HG02840 (cell line): Measurements from ENCODE around the gene KIAA1755.

Source experiments
- ATAC-seq: cut with Tn5 transposase; IDR thresholded peaks from one replicate; pipeline ENCODE4 v1.9.1; 2021; ENCODE audit warnings: mild to moderate bottlenecking, moderate library complexity, moderate number of reproducible peaks; ENCODE audit not compliant: unreplicated experiment, low FRiP score

KIAA1755 gene

DNA sequence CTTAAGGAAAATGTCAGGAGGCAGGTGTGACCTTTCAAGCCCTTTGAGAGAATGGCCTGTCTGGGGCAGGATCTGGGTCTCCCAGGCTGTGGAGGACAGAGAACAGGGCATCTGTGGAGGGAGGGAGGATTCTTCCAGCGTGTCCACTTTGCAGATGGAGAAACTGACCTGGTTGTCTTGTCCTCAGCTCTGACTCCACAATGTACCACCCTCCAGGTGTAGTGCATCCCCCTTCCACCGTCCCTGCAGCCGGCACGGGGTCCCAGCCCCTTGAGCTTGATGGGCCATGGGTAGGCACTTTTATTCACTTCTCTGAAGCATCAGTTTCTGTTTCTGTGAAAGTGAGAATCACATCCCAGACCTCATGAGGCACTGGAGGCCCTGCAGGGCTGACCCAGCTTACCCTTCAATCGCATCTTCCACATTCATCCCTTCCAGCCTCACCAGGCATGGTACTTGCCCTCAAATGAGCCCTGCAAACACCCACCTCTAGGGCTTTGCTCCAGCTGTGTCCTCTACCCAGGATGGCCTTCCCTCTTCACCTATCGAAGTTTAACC is 90.8 kb downstream of the KIAA1755 start:
- no peak for ATAC-seq

- ATAC-seq: no peak
Measured at GRCh38 chr20:38168791-38169589, 91.5 kb downstream of the KIAA1755 start.

DNA sequence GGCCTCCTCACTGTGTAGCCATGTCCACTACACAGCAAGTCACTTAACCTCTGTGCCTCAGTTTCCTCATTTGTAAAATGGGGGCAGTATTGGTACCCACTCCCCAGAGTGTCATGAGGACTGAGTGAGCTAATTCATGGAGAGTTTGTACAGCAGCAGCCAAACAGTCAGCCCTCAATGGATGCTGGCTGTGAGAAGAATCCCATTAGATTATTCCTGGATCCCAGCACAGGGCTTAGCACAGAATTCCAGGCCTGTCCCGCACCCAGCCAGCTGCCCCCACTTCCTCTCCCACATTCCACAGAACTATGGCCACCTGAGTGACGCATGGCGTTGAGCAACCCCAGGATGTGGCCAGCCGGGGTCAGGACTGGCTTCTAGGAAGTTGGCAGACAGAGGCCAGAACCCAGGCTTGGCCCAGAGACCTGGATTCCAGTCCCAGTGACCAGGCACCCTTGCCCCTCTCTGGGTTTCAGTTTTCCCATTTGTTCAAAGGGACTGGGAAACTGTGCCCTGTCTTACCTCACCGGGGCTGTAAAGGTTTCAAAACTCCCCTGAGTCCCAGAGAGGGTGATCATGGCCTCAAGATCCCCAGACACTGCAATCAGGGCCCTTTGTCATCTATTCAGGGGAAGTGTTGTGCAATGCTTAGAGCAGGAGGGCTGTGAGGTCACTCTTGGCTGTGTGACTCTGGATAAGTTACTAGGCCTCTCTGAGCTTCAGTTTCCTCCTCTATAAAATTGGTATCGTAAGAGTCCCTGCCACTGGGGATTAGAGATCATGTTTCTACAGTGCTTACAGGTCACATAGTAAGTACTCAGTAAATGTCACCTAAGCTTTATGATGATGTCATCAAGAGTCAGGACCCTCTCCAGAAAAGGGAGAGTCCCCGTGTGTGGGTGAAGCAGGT is 92.4 kb downstream of the KIAA1755 start:
- no peak for ATAC-seq

- no peak for ATAC-seq
Measured at GRCh38 chr20:38167328-38167850, 93.1 kb downstream of the KIAA1755 start.

GRCh38 chr20:38166703-38167233 is 93.8 kb downstream of the KIAA1755 start:
- no peak for ATAC-seq

GRCh38 chr20:38165966-38166702 is 94.4 kb downstream of the KIAA1755 start:
- no peak for ATAC-seq

- ATAC-seq: no peak
Measured at GRCh38 chr20:38165089-38165965, 95.2 kb downstream of the KIAA1755 start, which contains the start of gene TGM2. TGM2 (minus strand) TSS chr20:38165270; CDS start chr20:38165198, 72 bp downstream.

DNA sequence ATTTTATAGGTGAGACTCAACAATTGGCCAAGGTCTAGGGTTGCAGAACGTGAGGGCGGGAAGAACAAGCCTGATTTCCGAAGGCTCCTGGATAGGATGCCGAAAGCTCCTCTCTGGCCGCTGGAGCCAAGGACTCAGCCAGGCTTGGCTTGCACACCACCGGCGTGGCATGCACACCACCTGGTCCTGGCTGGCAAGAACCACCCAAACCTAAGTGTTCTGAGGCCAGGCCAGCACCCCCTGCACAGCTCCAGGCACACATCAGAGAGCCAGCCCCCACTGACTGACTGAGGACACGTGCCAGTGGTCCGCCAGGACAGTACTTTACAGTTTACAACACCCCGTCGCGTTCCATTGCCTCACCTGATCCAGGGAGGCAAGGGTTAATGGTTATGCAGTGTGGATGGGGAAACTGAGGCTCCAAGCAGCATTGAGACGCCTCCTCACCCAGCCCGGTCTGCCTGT is 95.9 kb downstream of the KIAA1755 start:
- no peak for ATAC-seq

GRCh38 chr20:38164069-38164468 is 96.5 kb downstream of the KIAA1755 start:
- no peak for ATAC-seq

GRCh38 chr20:38162878-38163875 is 97.4 kb downstream of the KIAA1755 start:
- no peak for ATAC-seq

DNA sequence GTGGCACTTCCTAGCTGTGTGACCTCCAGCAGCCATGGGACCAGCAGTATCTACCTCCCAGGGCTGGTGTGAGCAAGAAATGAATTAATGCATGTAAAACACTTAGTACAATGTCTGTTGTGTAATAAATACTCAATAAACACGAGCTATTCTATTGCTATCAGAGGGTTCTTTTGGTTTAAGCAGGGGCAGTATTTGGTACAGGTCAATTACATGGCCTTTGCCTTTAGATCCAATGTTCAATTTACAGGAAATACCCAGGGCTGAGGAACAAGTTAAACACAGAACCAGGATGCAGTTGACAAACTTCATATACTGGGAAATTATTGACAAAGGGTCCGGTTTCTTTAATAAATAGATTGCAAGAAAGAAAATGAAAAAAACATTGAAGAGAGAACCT is 98.4 kb downstream of the KIAA1755 start:
- ATAC-seq: no peak

DNA sequence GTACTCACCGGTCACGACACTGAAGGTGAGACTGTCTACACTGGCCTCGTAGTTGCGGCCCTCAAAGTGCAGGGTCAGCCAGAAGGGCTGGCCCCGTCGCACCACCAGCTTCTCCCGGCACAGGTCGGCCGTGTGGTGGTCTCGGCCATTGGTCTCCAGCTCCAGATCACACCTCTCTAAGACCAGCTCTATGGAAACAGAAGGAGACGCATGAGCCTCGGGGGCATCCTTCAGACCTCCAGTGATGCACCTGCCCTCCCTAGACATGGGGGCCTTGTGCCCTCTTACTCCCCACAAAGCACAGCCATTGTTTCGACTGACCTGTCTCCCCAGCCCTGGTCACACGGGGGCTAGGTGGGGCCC is 99.1 kb downstream of the KIAA1755 start:
- no peak for ATAC-seq
